ENCODE measurements around the gene PATJ. TPM values are rescaled to one million over a fixed set of nuclear protein-coding genes. Genes with fewer than 3 reads are reported as not detected.
"Not testable (repeated sequence)": the region's sequence is repeated elsewhere in the genome, so short reads cannot be mapped to it uniquely, and the experiment has no call there.

Gene PATJ
- total RNA-seq, 1 donor from 2014 or later, result 56.2 TPM

DNA sequence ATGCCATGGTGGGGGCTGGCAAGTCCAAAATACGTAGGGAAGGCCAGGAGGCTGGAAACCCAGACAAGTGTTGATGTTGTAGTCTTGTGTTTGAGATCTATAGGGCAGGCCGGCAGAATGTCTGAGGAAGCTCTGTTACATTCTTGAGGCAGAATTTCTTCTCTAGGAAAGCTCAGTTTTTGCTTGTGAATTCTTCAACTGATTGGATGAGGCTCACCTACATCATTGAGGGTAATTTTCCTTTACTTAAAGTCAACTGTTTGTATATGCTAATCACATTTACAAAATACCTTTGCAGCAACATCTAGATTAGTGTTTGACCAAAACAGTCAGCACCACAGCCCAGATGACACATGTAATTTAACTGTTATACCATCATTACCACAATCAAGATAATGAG lies 37.0 kb downstream of the PATJ start:
- Histone ChIP-seq H3K4me1 (peaks cover 5% of the 10 kb centered on the region), H3K36me3 (no peaks in the 10 kb centered on the region), H3K4me3 (no peak overlapping the region), H3K27me3 (no peaks in the 10 kb centered on the region), H3K27ac (no peak overlapping the region), H3K9me3 (no peaks in the 10 kb centered on the region)
- no peak for DNase-seq
- TF ChIP-seq, protein P1, sequence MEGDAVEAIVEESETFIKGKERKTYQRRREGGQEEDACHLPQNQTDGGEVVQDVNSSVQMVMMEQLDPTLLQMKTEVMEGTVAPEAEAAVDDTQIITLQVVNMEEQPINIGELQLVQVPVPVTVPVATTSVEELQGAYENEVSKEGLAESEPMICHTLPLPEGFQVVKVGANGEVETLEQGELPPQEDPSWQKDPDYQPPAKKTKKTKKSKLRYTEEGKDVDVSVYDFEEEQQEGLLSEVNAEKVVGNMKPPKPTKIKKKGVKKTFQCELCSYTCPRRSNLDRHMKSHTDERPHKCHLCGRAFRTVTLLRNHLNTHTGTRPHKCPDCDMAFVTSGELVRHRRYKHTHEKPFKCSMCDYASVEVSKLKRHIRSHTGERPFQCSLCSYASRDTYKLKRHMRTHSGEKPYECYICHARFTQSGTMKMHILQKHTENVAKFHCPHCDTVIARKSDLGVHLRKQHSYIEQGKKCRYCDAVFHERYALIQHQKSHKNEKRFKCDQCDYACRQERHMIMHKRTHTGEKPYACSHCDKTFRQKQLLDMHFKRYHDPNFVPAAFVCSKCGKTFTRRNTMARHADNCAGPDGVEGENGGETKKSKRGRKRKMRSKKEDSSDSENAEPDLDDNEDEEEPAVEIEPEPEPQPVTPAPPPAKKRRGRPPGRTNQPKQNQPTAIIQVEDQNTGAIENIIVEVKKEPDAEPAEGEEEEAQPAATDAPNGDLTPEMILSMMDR (IDR thresholded peaks at IDR 0.05), result no peak
- ATAC-seq, result no peak
- intact Hi-C loops (cut with DNase I), result no loop called here

DNA sequence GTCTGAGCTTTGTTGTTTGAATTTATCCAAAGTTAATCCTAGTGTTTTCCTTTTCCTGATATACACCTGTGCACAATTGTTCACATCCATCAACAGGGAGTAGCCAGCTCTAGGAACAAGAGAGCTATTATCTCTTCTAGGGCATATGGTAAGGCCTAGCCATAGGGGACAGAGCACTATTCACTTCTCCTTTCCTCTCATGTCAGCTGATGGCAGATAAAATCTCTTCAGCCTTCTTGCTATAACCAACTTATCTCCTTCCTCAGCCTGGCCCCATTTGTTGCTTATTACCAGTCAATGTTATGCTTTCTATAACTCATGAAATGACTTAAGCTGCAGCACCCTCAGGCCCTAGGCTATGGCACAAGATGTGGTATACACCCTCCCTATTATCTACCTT lies 38.9 kb downstream of the PATJ start:
- ATAC-seq (no peak), DNase-seq (no peak)
- intact Hi-C loops (cut with DNase I), result no loop called here
- Histone ChIP-seq H3K27ac (no peak overlapping the region), H3K4me3 (no peak overlapping the region), H3K4me1 (peaks cover 5% of the 10 kb centered on the region), H3K27me3 (no peaks in the 10 kb centered on the region), H3K36me3 (no peaks in the 10 kb centered on the region), H3K9me3 (no peaks in the 10 kb centered on the region)
- TF ChIP-seq, protein P1 (IDR thresholded peaks at IDR 0.05), result no peak

DNA sequence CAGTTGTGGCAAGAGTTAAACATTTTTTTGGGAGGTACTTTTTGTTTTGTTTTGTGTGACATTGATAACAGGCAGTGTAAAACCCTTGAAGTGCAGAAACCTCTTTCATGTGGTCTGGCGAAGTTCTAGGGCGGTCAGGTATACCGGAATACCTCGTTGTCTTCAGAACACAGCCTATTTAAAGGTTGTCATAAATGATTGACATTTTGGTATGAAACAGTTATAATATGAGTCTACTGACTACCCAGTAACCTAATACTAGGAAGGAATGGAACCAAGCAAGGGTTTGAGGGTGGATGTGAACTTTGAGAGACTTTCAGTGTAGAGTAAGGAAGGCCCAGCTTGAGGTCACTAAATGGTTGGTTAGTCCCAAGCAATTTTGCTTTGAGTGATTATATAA lies 40.5 kb downstream of the PATJ start:
- Histone ChIP-seq H3K9me3 (no peaks in the 10 kb centered on the region), H3K4me1 (peaks cover 5% of the 10 kb centered on the region), H3K27me3 (no peaks in the 10 kb centered on the region), H3K27ac (no peak overlapping the region), H3K4me3 (no peak overlapping the region), H3K36me3 (peaks cover 2% of the 10 kb centered on the region)
- TF ChIP-seq, protein P1 (IDR thresholded peaks at IDR 0.05), result no peak
- intact Hi-C loops (cut with DNase I), result no loop called here
- ATAC-seq (peak; percentile 63), DNase-seq (no peak)

DNA sequence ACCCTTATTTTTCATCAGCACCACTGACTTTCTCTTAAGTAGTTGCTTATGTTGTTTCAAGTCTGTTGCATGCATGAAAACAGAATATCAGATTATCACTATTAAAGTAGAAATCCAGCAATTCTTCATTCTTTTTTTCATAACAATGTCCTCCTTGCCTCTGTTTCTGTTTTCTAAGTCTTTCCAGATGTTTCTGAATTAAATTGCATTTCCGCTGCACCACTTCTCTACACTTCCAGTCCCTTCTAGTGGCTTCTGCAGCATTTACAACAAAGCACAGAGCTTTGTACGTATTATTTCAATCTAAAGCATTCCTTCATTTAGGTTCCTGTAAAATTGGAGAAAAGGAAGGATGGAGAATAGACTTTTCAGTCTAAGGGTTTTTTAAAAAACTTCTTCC lies 42.4 kb downstream of the PATJ start:
- ATAC-seq, result no peak
- Histone ChIP-seq H3K27me3 (no peaks in the 10 kb centered on the region), H3K36me3 (peaks cover 16% of the 10 kb centered on the region), H3K27ac (no peak overlapping the region), H3K9me3 (no peaks in the 10 kb centered on the region), H3K4me1 (peaks cover 5% of the 10 kb centered on the region), H3K4me3 (no peak overlapping the region)
- DNase-seq, result no peak
- intact Hi-C loops (cut with DNase I), result no loop called here
- TF ChIP-seq, protein P1 (IDR thresholded peaks at IDR 0.05), result no peak

DNA sequence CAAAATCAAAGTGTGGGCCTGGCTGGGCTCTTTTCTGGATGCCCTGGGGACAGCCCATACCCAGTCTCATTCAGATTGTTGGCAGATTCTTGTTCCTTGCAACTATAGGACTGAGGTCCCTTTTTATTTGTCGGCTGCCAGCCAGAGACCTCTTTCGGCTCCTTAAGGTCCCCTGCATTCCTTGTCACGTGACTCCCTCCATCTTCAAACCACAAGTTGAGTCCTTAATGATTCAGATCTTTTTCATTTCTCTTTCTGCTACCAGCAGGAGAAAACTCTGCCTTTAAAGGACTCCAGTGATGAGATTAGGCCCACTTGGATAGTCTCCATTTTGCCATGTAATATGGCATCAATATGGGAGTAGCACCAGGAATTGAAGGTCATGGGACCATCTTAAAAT lies 48.6 kb downstream of the PATJ start:
- DNase-seq, result no peak
- ATAC-seq, result no peak
- TF ChIP-seq, protein P1 (IDR thresholded peaks at IDR 0.05), result no peak
- no peak overlapping the region for H3K27ac ChIP-seq
- H3K9me3 ChIP-seq, result no peaks in the 10 kb centered on the region
- no peaks in the 10 kb centered on the region for H3K27me3 ChIP-seq
- H3K4me3 ChIP-seq, result no peak overlapping the region
- H3K4me1 ChIP-seq, result no peaks in the 10 kb centered on the region
- intact Hi-C loops (cut with DNase I), result no loop called here
- H3K36me3 ChIP-seq, result peaks cover 16% of the 10 kb centered on the region

DNA sequence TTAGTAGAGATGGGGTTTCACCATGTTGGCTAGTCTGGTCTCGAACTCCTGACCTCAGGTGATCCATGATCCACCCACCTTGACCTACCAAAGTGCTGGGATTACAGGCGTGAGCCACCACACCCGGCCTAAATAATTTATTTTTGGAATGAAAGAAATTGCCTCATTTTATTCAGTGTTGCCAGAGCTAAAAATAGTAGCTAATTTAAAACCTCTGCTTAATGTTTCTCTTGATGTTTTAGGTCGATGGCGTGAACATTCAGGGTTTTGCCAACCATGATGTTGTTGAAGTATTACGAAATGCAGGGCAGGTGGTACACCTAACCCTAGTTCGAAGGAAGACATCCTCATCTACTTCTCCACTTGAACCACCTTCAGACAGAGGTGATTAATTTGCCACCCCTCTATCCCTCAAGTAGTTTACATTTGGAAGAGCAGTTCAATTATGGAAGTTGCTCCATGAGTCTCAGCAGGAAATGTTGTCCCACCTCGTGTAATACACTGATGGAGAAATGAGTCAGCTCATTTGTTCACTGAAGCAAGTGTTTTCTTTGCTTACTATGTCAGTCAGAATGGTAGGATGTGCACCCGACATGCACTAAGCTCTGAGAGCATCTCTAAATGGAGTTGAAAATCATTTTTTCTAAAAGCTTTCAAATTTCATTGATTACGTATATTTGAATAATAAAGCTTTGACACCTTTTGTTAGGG lies 54.9 kb downstream of the PATJ start:
- no peaks in the 10 kb centered on the region for H3K4me1 ChIP-seq
- intact Hi-C loops (cut with DNase I), result no loop called here
- H3K27ac ChIP-seq, result no peak overlapping the region
- ATAC-seq (no peak), DNase-seq (no peak)
- no peak overlapping the region for H3K4me3 ChIP-seq
- peaks cover 13% of the 10 kb centered on the region for H3K36me3 ChIP-seq
- H3K27me3 ChIP-seq, result no peaks in the 10 kb centered on the region
- H3K9me3 ChIP-seq, result no peaks in the 10 kb centered on the region
- TF ChIP-seq, protein P1 (IDR thresholded peaks at IDR 0.05), result no peak

DNA sequence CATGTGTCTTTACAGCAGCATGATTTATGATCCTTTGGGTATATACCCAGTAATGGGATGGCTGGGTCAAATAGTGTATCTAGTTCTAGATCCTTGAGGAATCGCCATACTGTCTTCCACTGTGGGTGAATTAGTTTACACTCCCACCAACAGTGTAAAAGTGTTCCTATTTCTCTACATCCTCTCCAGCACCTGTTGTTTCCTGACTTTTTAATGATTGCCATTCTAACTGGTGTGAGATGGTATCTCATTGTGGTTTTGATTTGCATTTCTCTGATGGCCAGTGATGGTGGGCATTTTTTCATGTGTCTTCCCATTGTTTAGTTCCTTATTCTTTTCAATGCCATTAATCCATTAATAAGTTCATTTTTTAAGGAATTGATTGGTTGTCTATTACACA lies 58.8 kb downstream of the PATJ start:
- ATAC-seq; H3K27ac ChIP-seq; DNase-seq; H3K9me3 ChIP-seq; intact Hi-C loops (cut with DNase I); H3K4me1 ChIP-seq; H3K4me3 ChIP-seq; H3K27me3 ChIP-seq: not testable (repeated sequence)
- peaks cover 13% of the 10 kb centered on the region for H3K36me3 ChIP-seq

All from upper lobe of right lung (tissue), 1 donor.